HG03135 (cell line): ENCODE measurements around the gene LAMA1.

ENCODE experiments used
- ATAC-seq: cut with Tn5 transposase; IDR thresholded peaks from one replicate; pipeline ENCODE4 v1.9.1; 2021; ENCODE audit warnings: mild to moderate bottlenecking, moderate library complexity; ENCODE audit not compliant: unreplicated experiment

The LAMA1 gene

DNA sequence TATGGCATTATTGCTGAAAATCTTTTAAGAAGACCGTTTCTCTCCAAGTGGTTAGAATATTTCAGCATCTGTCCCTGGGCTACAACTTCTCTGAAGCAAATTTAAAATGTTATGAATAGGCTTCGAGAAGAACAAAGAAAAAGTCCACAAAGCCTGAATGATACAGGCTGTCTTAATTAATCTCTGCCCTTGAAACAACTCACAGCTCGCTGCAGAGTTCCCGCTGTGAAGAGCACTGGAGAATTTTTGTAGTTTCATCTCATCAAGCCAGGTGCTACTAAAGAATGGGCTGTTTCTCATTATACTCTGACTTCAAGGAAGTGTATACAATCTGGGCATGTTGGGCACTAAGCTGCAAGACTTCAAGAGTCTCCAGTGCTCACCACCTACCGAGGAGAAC is 67.6 kb downstream of the LAMA1 start:
- no peak for ATAC-seq

GRCh38 chr18:7048081-7048480 is 69.5 kb downstream of the LAMA1 start:
- ATAC-seq = no peak

GRCh38 chr18:7047336-7047735 is 70.3 kb downstream of the LAMA1 start:
- no peak for ATAC-seq

DNA sequence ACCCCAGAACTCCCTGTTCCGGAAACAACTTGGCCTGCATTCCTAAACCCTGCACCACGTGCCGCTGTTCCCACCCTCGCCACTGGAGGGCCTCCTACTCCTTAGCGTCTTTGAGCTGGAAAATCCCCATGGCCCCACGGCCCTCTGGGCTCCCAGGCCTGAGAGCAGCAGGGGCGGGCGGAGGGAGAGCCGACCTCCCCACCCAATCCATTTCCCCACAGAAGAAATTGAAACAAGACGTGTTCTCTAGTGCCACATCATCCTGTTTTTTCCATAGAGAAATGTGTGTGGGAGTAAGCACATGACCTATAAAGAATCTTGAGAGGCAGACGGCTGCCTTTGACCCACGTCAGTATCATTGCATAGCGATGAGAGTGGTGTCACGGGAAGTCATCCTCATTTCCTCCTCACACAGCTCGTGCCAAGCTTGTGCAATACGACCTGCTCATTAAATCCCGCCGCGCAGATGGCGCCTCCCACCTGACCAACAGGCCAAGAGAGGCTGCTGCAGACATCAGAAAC is 79.2 kb downstream of the LAMA1 start:
- no peak for ATAC-seq

DNA sequence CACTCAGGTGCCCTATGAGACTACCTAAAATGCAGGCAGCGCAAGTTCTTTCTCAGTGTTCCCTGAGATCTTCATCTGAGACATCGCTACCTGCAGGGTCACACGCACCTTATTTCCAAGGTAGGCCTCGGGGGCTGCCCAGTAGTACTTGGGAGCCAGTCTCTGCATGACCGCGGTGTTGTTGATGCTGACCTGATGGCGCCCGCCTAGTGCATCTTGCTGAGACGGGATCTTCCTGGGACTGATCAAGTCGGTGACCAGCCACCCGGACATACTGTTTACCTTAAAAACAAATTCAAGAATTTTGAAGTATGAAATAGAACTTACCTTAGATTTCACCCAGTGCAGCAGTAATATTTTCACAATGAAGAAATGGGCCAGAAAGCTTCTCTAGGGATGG is 80.1 kb downstream of the LAMA1 start:
- ATAC-seq = no peak

DNA sequence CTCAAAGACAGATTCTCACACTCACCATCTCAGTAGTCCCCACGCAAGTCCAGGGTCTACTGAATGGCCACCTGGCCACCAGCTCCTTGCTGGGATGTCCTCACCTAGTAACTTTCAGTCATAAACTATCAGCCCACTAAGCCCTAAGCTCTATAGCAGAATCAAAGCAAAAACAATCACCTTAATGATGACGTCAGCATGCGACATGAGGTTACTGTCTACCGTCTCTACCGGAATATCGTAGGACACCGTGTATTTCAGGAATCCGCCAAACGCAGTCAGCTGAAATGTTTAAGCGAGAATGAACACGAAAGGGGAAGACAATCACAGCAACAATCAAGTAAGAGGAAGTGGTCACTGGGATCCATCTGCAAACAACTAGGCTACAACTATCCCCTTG is 81.8 kb downstream of the LAMA1 start:
- no peak for ATAC-seq

DNA sequence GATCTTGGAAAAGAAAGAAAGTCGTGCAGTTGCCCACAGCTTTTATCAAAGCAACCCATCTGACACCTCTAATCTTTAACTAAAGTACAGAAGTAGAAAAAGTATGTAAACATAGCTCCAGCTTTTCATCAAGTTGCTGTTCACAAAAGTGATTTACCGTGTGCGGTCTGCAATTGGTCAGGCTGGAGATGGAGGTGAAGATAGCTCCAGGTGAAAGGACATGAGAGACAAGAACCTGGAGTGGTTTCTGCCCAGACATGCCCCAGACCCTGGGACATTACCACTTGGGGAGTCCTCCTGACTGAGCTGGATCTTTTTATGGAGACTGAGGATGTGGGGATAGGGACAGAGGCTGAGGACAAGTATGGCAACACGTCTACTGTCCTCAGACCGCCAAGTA is 82.7 kb downstream of the LAMA1 start:
- no peak for ATAC-seq

- ATAC-seq = no peak
Measured at GRCh38 chr18:7032537-7032936, 85.1 kb downstream of the LAMA1 start.

DNA sequence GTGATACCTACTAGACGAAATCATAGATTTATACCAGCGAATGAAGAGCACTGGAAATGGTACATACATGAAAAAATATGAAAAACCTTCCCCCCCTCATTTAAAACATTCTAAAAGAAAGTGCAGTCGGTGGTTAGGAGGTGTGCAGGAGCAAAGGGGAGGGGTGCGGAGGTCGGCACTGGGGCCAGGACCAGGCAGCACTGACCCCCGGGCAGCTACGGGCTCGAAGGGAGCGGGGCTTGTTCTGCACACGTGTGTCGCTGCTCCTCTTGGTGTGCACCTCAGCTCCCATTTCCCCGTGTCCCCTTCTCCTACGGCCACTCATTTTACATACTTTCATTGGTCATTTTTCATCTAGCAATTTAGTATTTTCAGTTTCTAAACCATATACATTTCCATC is 89.0 kb downstream of the LAMA1 start:
- no peak for ATAC-seq

GRCh38 chr18:7025194-7025593 is 92.4 kb downstream of the LAMA1 start:
- ATAC-seq = no peak

- no peak for ATAC-seq
Measured at GRCh38 chr18:7023581-7023980, 94.0 kb downstream of the LAMA1 start.

- ATAC-seq = no peak
Measured at GRCh38 chr18:7023063-7023580, 94.5 kb downstream of the LAMA1 start.

GRCh38 chr18:7021994-7022840 is 95.4 kb downstream of the LAMA1 start:
- ATAC-seq = no peak

DNA sequence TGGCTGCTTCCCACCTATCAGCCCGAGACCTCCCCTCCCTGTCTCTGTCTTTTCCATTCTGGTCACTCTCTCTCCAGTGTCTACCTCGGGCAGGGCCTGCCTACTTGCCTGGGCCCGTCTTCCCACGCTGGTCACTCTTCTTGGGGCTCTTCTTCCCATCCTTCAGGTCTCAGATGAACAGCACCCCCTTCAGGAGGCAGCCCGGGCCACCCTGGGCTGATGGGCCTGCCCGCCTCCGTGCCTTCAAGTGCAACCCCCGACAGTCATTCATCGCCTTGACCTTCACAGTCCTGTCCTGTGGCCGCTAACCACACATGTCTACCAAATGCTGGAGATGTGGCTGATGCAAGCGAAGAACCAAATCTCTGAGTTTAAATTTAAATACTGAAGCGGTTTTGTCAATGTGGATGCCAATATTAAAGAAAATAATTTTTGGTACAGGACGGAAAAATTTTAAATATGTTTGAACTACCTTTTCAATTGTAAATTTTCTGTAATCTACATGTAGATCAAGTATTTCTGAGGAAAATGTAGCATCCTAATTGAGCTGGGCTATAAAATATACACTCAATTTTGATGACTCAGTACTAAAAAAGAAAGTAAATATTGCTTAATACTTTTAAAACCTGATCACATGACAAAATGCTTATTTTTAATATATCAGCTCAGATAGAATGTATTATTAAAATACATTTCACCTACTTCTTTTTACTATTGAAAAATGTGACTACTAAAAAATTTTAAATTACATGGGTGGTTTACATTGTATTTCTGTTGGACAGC is 96.4 kb downstream of the LAMA1 start:
- ATAC-seq = no peak

DNA sequence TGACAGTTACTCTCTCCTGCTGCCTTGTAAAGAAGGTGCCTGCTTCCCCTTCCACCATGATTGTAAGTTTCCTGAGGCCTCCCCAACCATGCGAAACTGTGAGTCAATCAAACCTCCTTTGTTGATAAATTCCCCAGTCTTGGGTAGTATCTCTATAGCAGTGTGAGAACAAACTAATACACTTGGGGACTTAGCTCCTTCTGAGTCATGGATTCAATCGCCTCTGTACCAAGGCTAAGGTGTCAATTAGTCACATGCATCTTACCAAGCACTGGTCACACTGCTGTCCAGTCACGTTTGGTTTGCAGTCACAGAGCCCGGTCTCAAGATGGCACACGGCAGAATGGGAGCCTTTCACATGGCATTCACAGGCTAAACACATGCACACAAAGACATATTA is 100.6 kb downstream of the LAMA1 start:
- ATAC-seq = no peak

DNA sequence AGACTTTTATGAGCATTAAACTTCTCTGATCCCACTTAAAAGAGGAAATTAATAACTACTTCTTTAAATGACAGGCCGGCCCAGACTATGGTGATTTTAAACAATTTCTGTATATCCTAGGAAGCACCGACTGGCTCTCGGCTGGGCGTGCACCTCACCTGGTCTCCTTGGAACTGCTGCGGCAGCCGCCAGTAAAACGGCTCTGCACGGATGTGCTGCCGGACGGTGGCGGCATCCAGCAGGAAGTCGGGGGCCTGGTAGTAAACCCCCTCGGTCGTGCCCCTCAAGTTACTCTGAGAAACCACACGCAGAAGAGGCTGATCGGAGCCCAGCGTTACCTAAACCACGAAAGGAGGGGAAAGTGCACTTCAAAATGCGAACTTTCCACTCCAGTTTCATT is 106.5 kb downstream of the LAMA1 start:
- ATAC-seq = no peak

- no peak for ATAC-seq
Measured at GRCh38 chr18:7004009-7004408, 113.6 kb downstream of the LAMA1 start.

DNA sequence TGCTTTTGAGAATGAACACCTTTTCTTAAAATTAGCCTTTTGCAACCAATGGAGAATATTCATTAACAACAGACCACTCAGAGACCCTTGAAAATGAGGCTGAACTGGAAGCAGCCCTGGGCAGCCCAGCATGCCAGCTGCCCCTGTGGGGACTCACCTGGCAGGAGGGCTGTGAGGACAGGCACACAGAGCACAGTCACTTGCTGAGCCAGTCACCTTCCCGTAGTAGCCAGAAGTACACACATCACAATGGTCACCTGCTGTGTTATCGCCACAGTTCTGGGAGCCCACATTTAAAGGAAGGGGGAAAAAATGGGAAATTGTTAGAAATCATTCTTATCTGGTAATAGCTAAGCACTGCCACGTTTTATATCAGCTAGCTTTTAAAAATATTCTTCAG is 115.5 kb downstream of the LAMA1 start:
- ATAC-seq = no peak

- ATAC-seq = no peak
Measured at GRCh38 chr18:7000484-7001096, 117.0 kb downstream of the LAMA1 start.

DNA sequence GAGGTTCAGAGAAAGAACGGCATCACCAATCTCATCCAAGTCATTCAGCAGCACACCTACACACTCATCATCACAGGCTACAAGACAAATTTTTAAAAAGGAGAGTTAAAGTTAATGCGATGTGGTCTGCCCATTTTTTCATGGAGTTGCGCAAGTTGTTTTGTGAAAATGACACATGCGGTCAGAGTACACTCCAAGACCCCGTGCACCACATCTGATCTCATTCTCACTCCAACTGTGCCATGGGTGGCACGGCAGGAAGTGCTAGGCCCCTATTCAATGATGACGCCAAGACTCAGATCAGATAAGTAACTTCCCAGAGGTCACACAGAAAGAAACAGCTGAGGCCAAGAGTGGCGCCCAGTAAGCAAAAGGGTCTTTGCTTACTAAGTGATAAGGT is 119.8 kb downstream of the LAMA1 start:
- ATAC-seq = no peak

DNA sequence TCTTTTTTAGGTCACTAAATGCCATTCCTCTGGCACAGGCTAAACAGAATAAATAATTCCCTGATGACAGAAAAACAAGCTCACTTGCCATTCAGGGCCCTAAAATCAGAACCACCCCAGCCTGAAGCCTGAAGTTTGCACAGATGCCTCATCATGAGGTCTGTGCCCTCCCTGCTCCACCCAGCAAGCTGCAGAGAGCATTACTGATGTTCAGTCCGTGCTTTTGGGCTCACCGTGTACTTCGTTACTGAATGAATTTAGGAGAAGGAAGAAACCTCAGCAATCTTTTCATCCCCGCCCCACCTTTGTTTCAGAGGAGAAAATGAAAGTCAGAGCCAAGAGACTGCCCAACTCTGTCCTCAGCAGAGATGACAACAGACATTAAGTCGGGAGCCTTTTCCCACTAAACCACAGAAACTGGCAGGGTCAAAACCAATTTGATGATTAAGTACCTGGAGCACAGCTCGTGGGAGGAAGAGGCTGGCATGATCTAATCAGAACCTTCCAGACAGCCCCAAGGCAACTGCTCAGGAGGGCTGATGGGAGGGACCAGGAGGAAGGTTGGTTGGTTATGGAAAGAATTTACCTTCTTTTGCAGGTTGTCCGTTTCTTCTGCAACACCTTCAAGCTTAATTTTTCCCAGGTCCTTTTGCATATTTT is 122.7 kb downstream of the LAMA1 start:
- ATAC-seq = no peak
